HEK293 (cell line): ENCODE measurements around the gene DACT3.

ENCODE experiments used
- CTCF ChIP-seq: fragments of 450-650 bp; formaldehyde crosslinking; IDR thresholded peaks from 2 replicates; pipeline ENCODE4 v1.5.1; 2016; ENCODE audit warnings: missing biosample characterization, missing genetic modification characterization
- PBX3 ChIP-seq: sonication (generic); formaldehyde crosslinking; IDR thresholded peaks from 2 replicates; pipeline ENCODE4 v1.8.1; 2022; ENCODE audit warnings: mild to moderate bottlenecking, moderate library complexity, missing genetic modification reagents
- PRDM10 ChIP-seq: fragments of 450-650 bp; formaldehyde crosslinking; IDR thresholded peaks from 2 replicates; pipeline ENCODE4 v1.5.1; 2016; ENCODE audit warnings: missing biosample characterization, missing genetic modification characterization
- SCRT2 ChIP-seq: fragments of 450-650 bp; formaldehyde crosslinking; IDR thresholded peaks from 2 replicates; pipeline ENCODE4 v1.5.1; 2016; ENCODE audit warnings: missing biosample characterization, missing genetic modification characterization
- ZNF148 ChIP-seq: fragments of 450-650 bp; formaldehyde crosslinking; IDR thresholded peaks from 2 replicates; pipeline ENCODE4 v1.5.0; 2017; ENCODE audit warnings: missing biosample characterization, missing genetic modification characterization, borderline replicate concordance
- ZNF266 ChIP-seq: fragments of 450-650 bp; formaldehyde crosslinking; IDR thresholded peaks from 2 replicates; pipeline ENCODE4 v1.5.1; 2016; ENCODE audit warnings: missing biosample characterization, missing genetic modification characterization, low read depth
- ZNF274 ChIP-seq, 2 experiments: fragments of 200-500 bp in 1 of 2; fragments of 450-650 bp in 1 of 2; sonication (Bioruptor generic) in 1 of 2; formaldehyde crosslinking in 1 of 2; IDR thresholded peaks; 2 replicates each; pipeline versions ENCODE4 v1.5.1 to v1.6.1; 2014 to 2016; ENCODE audit warnings: borderline replicate concordance in 1 of 2, inconsistent platforms in 1 of 2, low read length in 1 of 2, missing biosample characterization in 1 of 2, missing genetic modification characterization in 1 of 2

- TF ChIP-seq SCRT2 (tag by site-specific recombination) = peak; percentile 93
- TF ChIP-seq ZNF266 (tag by site-specific recombination) = no peak
- TF ChIP-seq ZNF274 (IDR thresholded peaks at IDR 0.05; ENCODE audit: low read length) = no peak
- TF ChIP-seq ZNF274 (tag by site-specific recombination; IDR thresholded peaks at IDR 0.05; ENCODE audit: borderline replicate concordance) = no peak
- peak; percentile 93 for TF ChIP-seq CTCF
- TF ChIP-seq PRDM10 (tag by site-specific recombination) = peak; percentile 69
- TF ChIP-seq PBX3 (CRISPR knock-in tag) = no peak
- no peak for TF ChIP-seq ZNF148
These were observed 44.2 kb downstream of the DACT3 start for GRCh38 chr19:46616631-46617322.
